ENCODE measurements around the gene GFRA1.

The GFRA1 gene

DNA sequence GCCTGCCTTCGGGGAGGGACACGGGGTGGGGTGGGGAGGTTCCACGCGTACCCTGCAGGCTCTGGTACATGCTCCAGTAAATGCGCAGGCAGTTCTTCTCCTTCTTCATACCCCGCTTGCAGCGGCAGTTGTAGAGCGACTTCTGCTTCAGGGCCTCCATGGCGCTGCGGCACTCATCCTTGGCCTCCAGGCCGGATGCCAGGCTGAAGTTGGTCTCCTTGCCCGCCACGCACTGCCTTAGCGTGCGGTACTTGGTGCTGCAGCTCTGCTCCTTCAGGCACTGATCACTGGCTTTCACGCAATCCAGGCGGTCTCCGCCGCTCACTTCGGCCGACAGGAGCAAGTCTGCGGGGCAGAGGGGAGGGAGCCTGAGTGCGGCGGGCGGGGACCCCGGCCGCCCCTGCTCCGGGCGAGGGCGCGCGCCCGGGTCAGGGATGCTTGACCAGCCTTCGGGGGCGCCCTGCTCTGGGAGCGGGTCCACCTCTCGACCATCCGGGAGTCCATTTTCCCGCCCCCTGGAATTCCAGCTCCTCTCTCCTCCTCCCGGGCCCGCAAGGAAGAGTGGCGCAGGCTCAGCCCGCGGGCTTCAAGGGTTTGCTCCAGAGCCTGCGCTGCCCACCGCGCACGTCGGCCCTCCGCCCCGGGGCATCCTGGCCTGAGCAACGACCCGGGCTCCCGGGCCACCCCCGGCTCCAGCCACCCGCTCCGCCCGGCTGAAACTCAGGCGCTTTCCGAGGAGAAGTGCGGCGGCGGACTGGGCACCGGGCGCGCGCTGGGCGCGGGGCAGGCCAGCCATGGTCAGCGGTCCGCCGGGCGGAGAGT is 2.0 kb downstream of the GFRA1 start:
- no peak for DNase-seq

DNA sequence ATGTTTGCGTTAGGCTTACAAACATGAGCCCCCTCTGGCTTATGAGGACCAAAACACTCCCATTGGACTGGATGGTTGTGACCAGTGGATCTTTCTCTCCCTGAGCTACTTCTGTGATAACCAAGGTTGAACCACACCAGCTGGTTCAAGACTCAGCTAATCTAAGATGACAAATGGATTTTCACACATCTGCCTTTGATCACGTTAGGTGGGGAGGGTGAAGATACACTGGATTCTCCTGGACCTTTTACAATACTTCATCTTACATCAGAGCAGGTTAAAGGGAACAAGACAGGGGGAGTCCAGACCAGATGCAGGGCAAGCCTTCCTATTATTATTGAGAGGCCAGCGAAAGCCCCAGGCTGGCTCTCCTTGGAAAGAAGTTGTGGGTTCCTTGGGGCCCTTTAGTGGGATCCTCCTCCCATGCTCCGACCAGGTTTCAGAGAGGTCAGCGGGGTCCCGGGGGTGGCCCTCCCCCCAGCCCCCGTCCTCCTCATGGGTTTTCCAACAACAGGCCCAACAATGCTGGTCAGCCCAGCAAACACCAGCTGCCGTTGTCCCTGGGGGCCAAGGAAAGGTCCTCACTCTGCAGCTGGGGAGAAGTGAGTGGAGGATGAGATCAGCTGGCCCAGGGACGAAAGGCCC is 2.8 kb downstream of the GFRA1 start:
- DNase-seq = no peak

DNA sequence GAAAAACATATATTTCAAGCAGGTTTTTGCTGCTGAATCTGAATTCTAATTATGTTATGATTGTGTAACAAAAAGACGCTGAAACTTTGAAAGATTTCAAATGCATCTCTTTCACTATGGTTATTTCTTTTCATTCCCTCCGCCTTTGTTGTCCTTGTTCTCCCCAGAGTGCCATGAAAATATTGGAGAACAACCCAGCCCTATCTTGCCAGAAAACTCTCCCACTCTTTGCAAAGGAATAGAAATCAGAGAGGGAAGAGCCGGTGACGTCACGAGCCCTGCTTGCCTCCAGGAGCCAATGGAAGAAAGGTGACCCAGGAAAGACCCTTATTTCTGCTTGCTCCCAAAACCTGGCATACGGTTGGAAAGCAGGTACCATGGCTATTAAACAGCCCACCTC is 3.4 kb downstream of the GFRA1 start:
- DNase-seq = no peak

- DNase-seq = no peak
Measured at GRCh38 chr10:116268976-116269375, 4.0 kb downstream of the GFRA1 start.

- no peak for DNase-seq
Measured at GRCh38 chr10:116265686-116266085, 7.3 kb downstream of the GFRA1 start.

- DNase-seq = no peak
Measured at GRCh38 chr10:116263870-116264655, 8.9 kb downstream of the GFRA1 start.

DNA sequence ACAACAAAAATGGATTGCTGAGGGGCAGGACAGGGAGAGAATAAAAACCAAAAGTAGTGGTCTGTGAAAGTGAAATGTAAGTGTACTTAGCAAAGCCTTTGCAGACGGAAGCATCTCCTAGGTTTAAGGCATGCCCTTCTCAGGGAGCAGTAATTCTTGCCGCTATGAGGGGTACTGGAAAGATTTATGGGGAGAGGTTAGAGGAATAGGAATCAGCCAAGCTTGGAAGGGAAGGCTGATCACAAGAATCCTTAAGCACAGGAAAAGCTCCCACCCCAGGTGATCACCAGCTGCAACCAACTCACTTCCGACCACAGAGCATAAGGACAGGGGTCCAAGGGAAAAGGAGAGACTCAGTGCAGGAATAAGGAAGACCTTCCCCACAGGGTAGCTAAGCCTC is 10.3 kb downstream of the GFRA1 start:
- no peak for DNase-seq

DNA sequence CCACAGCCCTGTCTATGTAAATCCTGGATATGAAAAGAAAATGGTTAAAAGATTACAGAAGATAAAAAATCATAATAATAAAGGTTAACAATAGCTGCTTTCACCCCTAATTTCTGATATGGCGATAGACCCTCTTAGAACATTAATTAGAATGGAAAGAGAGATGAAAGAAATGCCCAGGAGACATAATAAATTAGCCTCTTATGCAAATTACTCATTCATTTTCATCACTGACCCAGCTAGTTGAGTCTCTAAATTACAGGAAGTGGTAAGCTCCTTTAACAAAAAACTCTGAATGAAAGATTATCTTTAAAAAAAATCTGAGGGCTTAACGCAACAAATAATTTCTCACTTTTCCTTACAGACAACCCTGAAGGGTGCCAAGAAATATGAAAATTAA is 12.4 kb downstream of the GFRA1 start:
- no peak for DNase-seq

DNA sequence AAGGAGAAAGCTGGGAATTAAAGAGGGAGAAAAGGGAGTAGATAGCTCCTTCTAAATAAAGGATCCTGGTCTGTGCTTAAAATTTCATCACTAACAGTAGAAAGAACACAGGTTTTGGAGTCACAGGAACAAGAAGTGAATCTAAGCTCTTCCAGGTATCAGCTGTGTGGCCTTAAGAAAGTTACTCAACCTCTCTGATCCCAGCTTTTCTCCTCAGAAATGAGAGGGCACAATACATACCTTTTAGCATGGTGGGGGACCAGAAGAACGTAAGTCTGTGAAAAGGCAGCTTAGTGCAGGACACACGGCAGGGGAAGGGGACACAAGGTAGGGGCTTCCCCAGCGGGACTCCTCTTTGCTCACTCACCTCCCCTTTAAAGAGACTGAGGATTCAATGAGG is 13.4 kb downstream of the GFRA1 start:
- DNase-seq = no peak

DNA sequence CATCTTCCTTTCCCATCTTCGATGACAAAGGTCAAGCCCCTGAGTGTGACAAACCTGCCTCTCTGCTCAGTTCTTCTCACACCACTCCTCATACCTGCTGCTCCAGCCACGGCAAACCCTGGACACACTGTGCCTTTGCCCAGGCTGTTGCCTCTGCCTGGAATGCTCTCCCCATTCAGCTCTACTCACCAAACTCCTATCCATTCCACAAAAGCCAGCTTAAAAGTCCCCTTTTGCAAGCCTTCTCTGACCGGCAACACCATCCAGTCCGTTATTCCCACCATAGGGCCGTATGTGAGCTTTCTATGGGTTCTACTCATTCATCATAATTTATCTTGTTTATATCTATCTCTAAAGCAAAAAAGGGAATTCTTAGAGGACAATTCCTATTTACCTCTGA is 15.2 kb downstream of the GFRA1 start:
- DNase-seq = no peak

DNA sequence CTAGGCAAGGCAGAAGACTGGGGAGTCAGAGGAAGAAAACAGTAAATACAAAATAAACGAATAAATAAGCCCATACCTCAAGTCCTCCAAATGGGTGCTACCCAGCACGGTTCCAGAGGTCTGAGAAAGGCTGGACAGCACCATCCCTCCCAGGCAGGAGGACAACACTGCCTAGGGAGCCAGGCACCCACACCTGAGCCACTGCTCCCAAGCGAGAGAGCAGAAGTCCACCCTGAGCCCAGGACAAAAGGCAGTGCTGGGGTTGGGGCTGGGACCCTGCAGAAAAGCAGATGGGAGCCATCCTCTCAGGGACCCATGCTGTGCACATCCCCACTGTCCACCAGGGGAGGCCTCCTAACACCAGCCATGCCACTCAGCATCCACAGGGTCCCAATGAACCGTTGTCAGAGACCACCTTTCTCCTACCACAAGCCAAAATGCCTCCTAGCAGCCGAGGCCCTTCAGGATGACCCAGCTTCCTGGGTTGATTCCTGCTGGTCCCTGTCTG is 16.2 kb downstream of the GFRA1 start:
- no peak for DNase-seq

- no peak for DNase-seq
Measured at GRCh38 chr10:116255886-116256751, 16.9 kb downstream of the GFRA1 start.

- DNase-seq = no peak
Measured at GRCh38 chr10:116254422-116255155, 18.4 kb downstream of the GFRA1 start.

DNA sequence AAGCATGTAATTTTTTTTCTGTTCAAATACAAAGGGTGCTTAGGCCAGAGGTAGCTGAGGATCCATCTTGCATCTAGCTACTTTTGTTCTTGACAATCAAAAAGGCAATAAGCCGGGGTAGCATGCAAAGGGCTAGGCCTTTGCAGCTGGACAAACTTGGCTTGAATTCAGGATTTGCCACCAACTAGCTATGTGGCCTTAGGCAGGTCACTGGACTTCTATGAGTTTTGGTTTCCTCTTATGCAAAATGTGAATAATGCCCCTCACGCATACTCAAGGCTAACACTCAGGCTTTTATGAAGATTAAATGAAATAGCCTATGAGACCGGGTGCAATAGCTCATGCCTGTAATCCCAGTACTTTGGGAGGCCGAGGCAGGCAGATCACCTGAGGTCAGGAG is 19.3 kb downstream of the GFRA1 start:
- DNase-seq = no peak

- no peak for DNase-seq
Measured at GRCh38 chr10:116251602-116252395, 21.2 kb downstream of the GFRA1 start.

DNA sequence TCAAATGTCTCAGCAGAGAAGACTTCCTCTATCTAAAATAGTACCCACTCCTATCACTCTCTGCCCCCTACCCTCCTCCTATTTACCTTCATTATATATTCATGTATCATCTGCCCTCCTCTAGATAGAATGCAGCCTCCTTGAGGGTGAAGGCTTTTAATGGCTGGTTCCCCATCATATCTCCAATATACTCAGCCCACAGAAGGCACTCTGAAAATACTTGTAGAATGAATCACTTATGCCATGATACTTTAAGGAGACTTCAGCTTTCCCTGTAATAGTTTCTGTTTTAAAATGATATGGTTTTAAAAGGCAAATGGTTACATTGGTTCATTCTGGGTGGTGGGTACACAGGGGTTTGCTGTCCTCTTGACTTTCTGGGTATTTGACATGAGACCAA is 25.3 kb downstream of the GFRA1 start:
- DNase-seq = no peak

- DNase-seq = no peak
Measured at GRCh38 chr10:116246263-116246662, 26.7 kb downstream of the GFRA1 start.

- no peak for DNase-seq
Measured at GRCh38 chr10:116245156-116245555, 27.9 kb downstream of the GFRA1 start.

DNA sequence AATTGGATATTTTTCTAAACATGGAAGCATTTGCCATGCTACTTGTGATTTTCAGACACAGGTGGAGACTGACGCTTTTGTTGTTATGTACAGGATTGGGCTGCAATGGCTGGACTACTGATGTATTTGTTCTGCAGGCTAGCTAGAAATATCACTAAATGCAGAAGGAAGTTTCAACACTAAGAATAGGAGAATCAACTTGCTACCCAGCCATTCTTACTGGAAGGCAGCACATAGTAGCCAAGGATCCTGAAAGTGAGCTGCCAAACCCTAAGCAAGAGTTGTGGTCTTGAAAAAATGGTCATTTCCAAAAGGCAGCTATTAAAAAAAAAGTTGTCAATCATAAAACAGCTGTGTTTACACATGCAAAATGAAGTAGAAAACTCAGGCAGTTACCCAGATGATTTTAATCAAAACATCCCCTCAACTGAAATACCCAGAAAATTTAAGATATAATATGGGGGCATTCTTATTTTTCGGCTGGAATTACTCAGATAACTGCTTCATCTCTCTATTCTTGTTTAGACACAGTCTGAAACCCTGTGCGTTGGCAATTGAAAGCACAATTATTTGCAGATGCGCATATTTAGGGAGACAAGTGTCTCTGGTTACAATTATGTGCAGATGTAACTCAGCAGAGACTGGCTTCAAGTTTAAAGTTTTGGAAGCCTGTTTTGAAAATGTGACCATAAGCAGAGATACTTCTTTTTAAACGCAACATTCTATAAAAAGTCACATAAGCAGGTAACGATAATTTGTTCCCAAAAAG is 31.2 kb downstream of the GFRA1 start:
- no peak for DNase-seq

GRCh38 chr10:116241085-116241484 is 31.9 kb downstream of the GFRA1 start:
- DNase-seq = no peak
